Effector memory CD4-positive, alpha-beta T cell (primary cell): ENCODE measurements around the gene MIB2.
"Not testable (repeated sequence)": the region's sequence is repeated elsewhere in the genome, so short reads cannot be mapped to it uniquely, and the experiment has no call there.

Experiments used
- DNase-seq, 3 donors: peaks; one replicate each; pipeline ENCODE4 v3.0.0-alpha.2; 2020
- H3K27ac ChIP-seq: 2 replicates; pipeline ENCODE4 v1.7.0; 2013; ENCODE audit warnings: mild to moderate bottlenecking, low read length, moderate library complexity; ENCODE audit not compliant: insufficient read depth, poor library complexity, severe bottlenecking
- H3K27me3 ChIP-seq: replicated peaks from 2 replicates; pipeline ENCODE4 v1.7.0; 2013; ENCODE audit warnings: mild to moderate bottlenecking, low read length; ENCODE audit not compliant: insufficient read depth, control insufficient read depth, poor library complexity, severe bottlenecking
- H3K36me3 ChIP-seq: 2 replicates; pipeline ENCODE4 v1.7.0; 2013; ENCODE audit warnings: mild to moderate bottlenecking, low read length, moderate library complexity; ENCODE audit not compliant: control insufficient read depth, insufficient read depth
- H3K4me1 ChIP-seq: 2 replicates; pipeline ENCODE4 v1.7.0; 2013; ENCODE audit warnings: low read length, mild to moderate bottlenecking; ENCODE audit not compliant: control insufficient read depth, insufficient read depth, poor library complexity, severe bottlenecking
- H3K4me3 ChIP-seq: 2 replicates; pipeline ENCODE4 v1.7.0; 2013; ENCODE audit warnings: low read length, low read depth, mild to moderate bottlenecking; ENCODE audit not compliant: insufficient read depth, poor library complexity, severe bottlenecking
- H3K9me3 ChIP-seq: 2 replicates; pipeline ENCODE4 v1.7.0; 2013; ENCODE audit warnings: mild to moderate bottlenecking, low read length, moderate library complexity; ENCODE audit not compliant: control insufficient read depth

MIB2 gene

DNA sequence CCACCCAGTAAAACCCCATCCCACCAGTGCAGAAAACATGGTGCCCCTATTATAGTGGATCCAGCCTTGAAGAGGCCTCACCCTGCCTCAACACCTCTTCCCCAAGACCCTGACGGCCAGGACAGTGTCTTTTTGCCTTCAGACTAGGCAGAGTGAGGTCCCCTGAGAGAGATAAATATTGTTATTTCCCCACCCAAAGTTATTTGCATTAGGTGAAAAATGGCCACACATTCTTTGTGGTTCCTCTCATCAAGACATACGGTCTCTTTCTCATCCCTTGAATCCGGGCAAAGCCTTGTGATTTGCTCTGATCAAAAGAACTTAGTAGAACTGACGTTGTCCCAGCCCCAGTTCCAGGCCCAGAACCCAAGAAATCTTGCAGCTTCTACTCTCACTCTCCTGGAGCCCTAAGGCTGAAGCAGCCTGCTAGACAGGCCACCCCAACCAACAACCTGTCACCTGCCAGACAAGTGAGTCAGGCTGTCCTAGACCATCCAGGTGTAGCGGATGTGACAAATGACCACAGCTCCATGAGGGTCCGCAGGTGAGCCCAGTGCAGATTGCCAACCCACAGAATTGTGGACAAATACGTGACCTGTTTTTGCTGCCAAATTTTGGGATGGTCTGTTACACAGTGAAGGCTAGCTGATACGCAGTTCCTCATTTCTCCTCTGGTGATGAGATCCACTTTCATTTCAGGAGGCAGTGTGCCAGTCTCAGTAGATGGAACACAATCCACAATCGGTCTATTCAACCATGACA is 32.5 kb upstream of the MIB2 start:
- Histone ChIP-seq H3K4me3 (no peak overlapping the region), H3K4me1 (no peaks in the 10 kb centered on the region), H3K27me3 (no peaks in the 10 kb centered on the region)

DNA sequence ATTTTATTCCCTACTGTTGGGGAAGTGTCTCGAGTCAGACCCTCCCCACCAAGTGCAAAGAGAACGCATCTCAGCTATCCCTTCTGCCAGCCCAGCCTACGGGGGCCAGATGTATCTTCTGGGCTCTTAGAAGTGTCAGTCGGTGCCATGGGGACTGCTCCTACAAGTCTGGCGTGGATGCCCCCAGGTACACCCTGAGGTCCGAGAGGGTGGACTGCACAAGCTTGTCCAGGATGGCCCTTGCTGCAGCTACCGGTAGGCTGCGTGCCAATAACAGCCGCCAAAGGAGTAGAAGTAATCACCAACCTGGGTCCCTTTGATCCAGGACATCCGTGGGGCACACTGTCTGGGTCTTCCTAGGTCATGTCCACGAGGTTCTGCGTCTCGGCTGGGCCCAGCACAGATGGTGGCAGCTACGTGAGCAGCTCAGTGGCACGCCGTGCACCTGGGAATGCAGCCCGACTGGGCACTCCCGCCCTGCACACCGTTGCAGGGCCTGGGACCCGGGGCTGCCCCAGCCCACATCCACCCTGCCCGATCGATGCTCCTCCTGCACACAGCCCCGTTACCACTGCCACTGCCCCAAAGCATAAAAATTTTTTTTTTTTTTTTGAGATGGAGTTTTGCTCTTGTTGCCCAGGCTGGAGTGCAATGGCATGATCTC is 31.8 kb upstream of the MIB2 start:
- no peak overlapping the region for H3K27ac ChIP-seq
- H3K4me1 ChIP-seq, result no peaks in the 10 kb centered on the region
- no peak overlapping the region for H3K4me3 ChIP-seq
- no peaks in the 10 kb centered on the region for H3K36me3 ChIP-seq
- H3K9me3 ChIP-seq, result no peaks in the 10 kb centered on the region
- no peaks in the 10 kb centered on the region for H3K27me3 ChIP-seq
- DNase-seq, result no peak

More for the DNA sequence above, 32.5 kb upstream of the MIB2 start:
- Histone ChIP-seq H3K36me3 (no peaks in the 10 kb centered on the region), H3K27ac (no peak overlapping the region), H3K9me3 (no peaks in the 10 kb centered on the region)
- DNase-seq, result no peak

DNA sequence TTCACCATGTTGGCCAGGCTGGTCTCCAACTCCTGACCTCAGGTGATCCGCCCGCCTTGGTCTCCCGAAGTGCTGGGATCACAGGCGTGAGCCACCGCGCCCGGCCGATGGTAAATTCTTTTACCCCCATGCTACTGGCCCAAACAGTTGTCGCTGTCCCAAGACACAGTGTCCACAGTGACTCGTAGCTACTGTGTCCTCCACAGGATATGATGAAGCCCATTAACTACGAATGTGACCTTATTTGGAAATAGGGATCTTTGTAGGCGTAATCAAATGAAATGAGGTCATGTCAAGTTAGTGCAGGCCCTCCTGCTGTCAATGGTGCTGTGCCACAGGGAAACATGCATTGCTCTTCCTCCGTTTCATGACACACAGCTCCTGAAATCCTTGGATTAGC is 23.8 kb upstream of the MIB2 start:
- no peaks in the 10 kb centered on the region for H3K27me3 ChIP-seq
- H3K4me1 ChIP-seq, result no peaks in the 10 kb centered on the region
- no peaks in the 10 kb centered on the region for H3K36me3 ChIP-seq
- H3K4me3 ChIP-seq, result no peak overlapping the region
- no peak for DNase-seq
- H3K27ac ChIP-seq, result no peak overlapping the region
- no peaks in the 10 kb centered on the region for H3K9me3 ChIP-seq

DNA sequence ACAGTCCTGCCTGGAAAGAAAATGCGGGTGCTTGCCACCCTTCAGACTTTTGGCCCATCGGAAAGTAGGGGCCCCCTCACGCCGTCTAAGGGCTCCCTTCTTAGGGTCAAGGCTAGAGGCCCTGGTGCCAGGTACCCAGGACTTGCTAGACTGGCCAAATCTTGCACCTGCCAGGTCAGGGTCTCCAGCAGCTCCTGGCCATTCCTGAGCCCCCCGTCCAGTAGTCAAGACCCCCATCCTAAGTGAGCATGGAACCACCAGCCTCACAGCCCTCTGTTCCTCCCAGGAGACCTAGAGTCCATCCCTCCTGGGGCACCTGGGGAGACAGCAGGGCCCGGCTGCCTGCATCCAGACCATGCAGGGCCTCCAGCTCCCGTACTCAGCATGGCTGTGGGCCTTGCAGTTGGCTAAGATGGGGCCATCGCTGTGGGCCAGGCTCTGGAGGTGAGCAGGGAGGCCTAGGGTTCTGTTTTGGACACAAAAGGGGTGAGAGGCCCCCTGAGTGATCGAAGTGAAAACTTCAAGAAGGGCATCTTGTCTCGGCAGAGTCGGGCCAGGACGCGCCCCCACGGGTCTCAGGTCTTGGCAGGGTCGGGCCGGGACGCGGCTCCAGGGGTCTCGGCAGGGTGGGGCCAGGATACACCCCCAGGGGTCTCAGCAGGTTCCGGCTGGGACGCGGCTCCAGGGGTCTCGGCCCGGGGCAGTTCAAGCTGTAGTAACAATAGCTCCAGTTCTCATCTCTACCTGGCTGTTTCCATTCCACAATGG is 21.3 kb upstream of the MIB2 start:
- Histone ChIP-seq H3K36me3 (no peaks in the 10 kb centered on the region), H3K9me3 (no peaks in the 10 kb centered on the region), H3K27ac (no peak overlapping the region), H3K4me1 (no peaks in the 10 kb centered on the region), H3K4me3 (no peak overlapping the region), H3K27me3 (no peaks in the 10 kb centered on the region)
- DNase-seq, result no peak

DNA sequence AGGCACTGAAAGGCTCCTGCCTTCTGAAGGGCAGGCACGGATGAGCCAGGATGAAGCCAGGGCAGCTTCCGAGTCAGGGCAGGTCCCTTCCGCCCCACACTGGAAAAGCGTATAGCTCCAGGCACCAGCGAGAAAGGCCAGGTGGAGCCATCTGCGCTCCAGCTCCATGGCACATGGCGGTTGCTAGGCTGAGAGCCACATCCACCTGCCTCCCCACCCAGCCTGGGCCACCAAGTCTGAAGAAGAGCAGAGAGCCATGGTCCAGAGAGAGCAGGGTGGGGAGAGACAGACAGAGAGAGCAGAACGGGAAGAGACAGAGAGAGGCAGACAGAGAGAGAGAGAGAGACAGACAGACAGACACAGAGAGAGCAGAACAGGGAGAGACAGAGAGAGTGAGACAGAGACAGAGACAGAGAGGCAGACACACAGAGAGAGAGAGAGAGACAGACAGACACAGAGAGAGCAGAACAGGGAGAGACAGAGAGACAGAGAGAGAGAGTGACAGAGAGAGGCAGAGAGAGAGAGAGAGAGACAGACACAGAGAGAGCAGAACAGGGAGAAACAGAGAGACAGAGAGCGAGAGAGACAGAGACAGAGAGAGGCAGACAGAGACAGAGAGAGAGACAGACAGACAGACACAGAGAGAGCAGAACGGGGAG is 20.6 kb upstream of the MIB2 start:
- peaks cover 3% of the 10 kb centered on the region for H3K4me1 ChIP-seq
- no peaks in the 10 kb centered on the region for H3K36me3 ChIP-seq
- DNase-seq, result no peak
- no peaks in the 10 kb centered on the region for H3K9me3 ChIP-seq
- H3K4me3 ChIP-seq, result no peak overlapping the region
- H3K27ac ChIP-seq, result no peak overlapping the region
- H3K27me3 ChIP-seq, result no peaks in the 10 kb centered on the region

- not testable (repeated sequence) for H3K4me1 ChIP-seq, DNase-seq, H3K27ac ChIP-seq, H3K36me3 ChIP-seq, H3K4me3 ChIP-seq, H3K9me3 ChIP-seq, H3K27me3 ChIP-seq
These were observed 20.0 kb upstream of the MIB2 start for GRCh38 chr1:1595341-1595740.

- H3K27me3 ChIP-seq, result no peaks in the 10 kb centered on the region
- no peak overlapping the region for H3K4me3 ChIP-seq
- H3K27ac ChIP-seq, result no peak overlapping the region
- no peaks in the 10 kb centered on the region for H3K36me3 ChIP-seq
- H3K4me1 ChIP-seq, result peaks cover 3% of the 10 kb centered on the region
- no peaks in the 10 kb centered on the region for H3K9me3 ChIP-seq
- DNase-seq, result no peak
These were observed 18.6 kb upstream of the MIB2 start for GRCh38 chr1:1596493-1597274.

GRCh38 chr1:1597275-1597930 is 17.9 kb upstream of the MIB2 start:
- H3K36me3 ChIP-seq, result no peaks in the 10 kb centered on the region
- no peaks in the 10 kb centered on the region for H3K27me3 ChIP-seq
- H3K27ac ChIP-seq, result no peak overlapping the region
- no peaks in the 10 kb centered on the region for H3K9me3 ChIP-seq
- H3K4me1 ChIP-seq, result peaks cover 3% of the 10 kb centered on the region
- no peak for DNase-seq
- no peak overlapping the region for H3K4me3 ChIP-seq

GRCh38 chr1:1598051-1598719 is 17.1 kb upstream of the MIB2 start:
- Histone ChIP-seq H3K36me3 (no peaks in the 10 kb centered on the region), H3K4me3 (no peak overlapping the region), H3K4me1 (peaks cover 3% of the 10 kb centered on the region), H3K27ac (no peak overlapping the region), H3K27me3 (no peaks in the 10 kb centered on the region), H3K9me3 (no peaks in the 10 kb centered on the region)
- DNase-seq, result no peak
